GM12878 (cell line): ENCODE results near the gene CRYAB. TPM values are rescaled to one million over a fixed set of nuclear protein-coding genes. Genes with fewer than 3 reads are reported as not detected.

Source experiments
- ATAC-seq: fragments of 200-7000 bp; cut with Tn5 transposase; 3 replicates; pipeline ENCODE4 v1.9.1; 2020; ENCODE audit warnings: mild to moderate bottlenecking, moderate library complexity
- BruUV-seq: library from RNA; stranded (reverse); fragments of 400-500 nt; replicated peaks from 2 replicates; lab custom pipeline; 2021; lab: Mats Ljungman, UMichigan
- CTCF ChIA-PET: fragments of 300-600 bp; sonication (Branson Sonifier 250); formaldehyde crosslinking; extraction: SDS; loops from one replicate; lab custom pipeline; 2021; ENCODE audit warnings: inconsistent platforms; lab: Yijun Ruan, JAX
- POLR2A ChIA-PET: fragments of 350-600 bp; formaldehyde crosslinking; extraction: SDS; loops from one replicate; lab custom pipeline; 2021; ENCODE audit warnings: inconsistent platforms; lab: Charles Lee
- RAD21 ChIA-PET: fragments of 300-600 bp; sonication (Branson Sonifier 250); formaldehyde crosslinking; loops from one replicate; lab custom pipeline; 2023; ENCODE audit warnings: antibody characterized with exemption; ENCODE audit not compliant: unreplicated experiment; lab: Charles Lee
- SMC1A ChIA-PET: fragments of 300-600 bp; sonication (Branson Sonifier 250); formaldehyde crosslinking; loops from one replicate; lab custom pipeline; 2023; ENCODE audit not compliant: unreplicated experiment, uncharacterized antibody; lab: Charles Lee
- DNase-seq: peaks from one replicate; pipeline ENCODE4 v3.0.0-alpha.2; 2011; ENCODE audit warnings: low read depth, low spot score
- FAIRE-seq: peaks from 3 replicates; lab custom pipeline; 2011; peaks lifted over from hg19 to GRCh38; lab: Jason Lieb, UNC
- H2AFZ ChIP-seq: 2 replicates; pipeline ENCODE4 v1.6.0; 2011; ENCODE audit warnings: low read depth, low read length, control low read depth; ENCODE audit not compliant: control insufficient read depth
- H3K27ac ChIP-seq: 2 replicates; pipeline ENCODE4 v1.5.1; 2011; ENCODE audit warnings: control low read depth; ENCODE audit not compliant: control insufficient read depth, insufficient read depth
- H3K27me3 ChIP-seq, 2 experiments: replicated peaks in 1 of 2; 2 replicates each; pipeline versions ENCODE4 v1.6.0 to v1.6.1; 2011; ENCODE audit warnings: low read length in 1 of 2; ENCODE audit not compliant: control insufficient read depth in 2 of 2, insufficient read depth in 2 of 2
- H3K36me3 ChIP-seq, 2 experiments: 2 replicates each; pipeline ENCODE4 v1.5.1; 2011; ENCODE audit warnings: low read length in 1 of 2; ENCODE audit not compliant: control insufficient read depth in 2 of 2, insufficient read depth in 2 of 2
- H3K4me1 ChIP-seq: 2 replicates; pipeline ENCODE4 v1.6.1; 2011; ENCODE audit warnings: mild to moderate bottlenecking, low read length, moderate library complexity, mixed read lengths; ENCODE audit not compliant: control insufficient read depth, insufficient read depth
- H3K4me2 ChIP-seq: 2 replicates; pipeline ENCODE4 v1.6.0; 2011; ENCODE audit warnings: control low read depth; ENCODE audit not compliant: control insufficient read depth, insufficient read depth
- H3K4me3 ChIP-seq: fragments of 200-600 bp; sonication (generic); 2 replicates; pipeline ENCODE4 v1.5.1; 2016
- H3K79me2 ChIP-seq: 2 replicates; pipeline ENCODE4 v1.6.0; 2011; ENCODE audit warnings: low read length; ENCODE audit not compliant: control insufficient read depth, insufficient read depth
- H3K9ac ChIP-seq: 2 replicates; pipeline ENCODE4 v1.8.0; 2011; ENCODE audit warnings: low read length, control low read depth, mixed read lengths; ENCODE audit not compliant: control insufficient read depth, insufficient read depth
- H3K9me3 ChIP-seq: replicated peaks from 3 replicates; pipeline ENCODE4 v1.5.1; 2011; ENCODE audit warnings: mild to moderate bottlenecking, low read length; ENCODE audit not compliant: control insufficient read depth, insufficient read depth
- H4K20me1 ChIP-seq: 2 replicates; pipeline ENCODE4 v1.6.0; 2011; ENCODE audit not compliant: control insufficient read depth, insufficient read depth
- ASH2L ChIP-seq: fragments of 300-600, 200-600 bp; sonication (generic); IDR thresholded peaks from 2 replicates; pipeline ENCODE4 v1.6.1; 2017; ENCODE audit warnings: low read depth, mild to moderate bottlenecking, borderline replicate concordance
- BHLHE40 ChIP-seq, 2 experiments: fragments of 450-650 bp in 1 of 2; IDR thresholded peaks; 2 replicates each; pipeline ENCODE4 v1.6.1; 2011 to 2017; ENCODE audit warnings: low read depth in 2 of 2, borderline replicate concordance in 1 of 2, improper control_type of control experiment in 1 of 2, low read length in 1 of 2, mild to moderate bottlenecking in 1 of 2
- BMI1 ChIP-seq: fragments of 450-650 bp; IDR thresholded peaks from 2 replicates; pipeline ENCODE4 v1.6.1; 2016; ENCODE audit warnings: mild to moderate bottlenecking, moderate library complexity, borderline replicate concordance
- CBX3 ChIP-seq: fragments of 200-600 bp; sonication (generic); IDR thresholded peaks from 2 replicates; pipeline ENCODE4 v1.6.1; 2016; ENCODE audit warnings: low read depth, borderline replicate concordance
- CEBPB ChIP-seq, 2 experiments: fragments of 150-350 bp in 1 of 2; IDR thresholded peaks; 2 replicates each; pipeline ENCODE4 v1.6.1; 2012 to 2014; ENCODE audit warnings: low read depth in 2 of 2, low read length in 2 of 2, borderline replicate concordance in 1 of 2, inconsistent platforms in 1 of 2
- CREB1 ChIP-seq: IDR thresholded peaks from 2 replicates; pipeline ENCODE4 v1.6.1; 2012; ENCODE audit warnings: low read depth, mild to moderate bottlenecking, inconsistent platforms
- CREM ChIP-seq: IDR thresholded peaks from 2 replicates; pipeline ENCODE4 v1.6.1; 2014; ENCODE audit warnings: antibody characterized with exemption, low read depth
- DPF2 ChIP-seq: fragments of 450-650 bp; IDR thresholded peaks from 2 replicates; pipeline ENCODE4 v1.6.1; 2017; ENCODE audit warnings: mild to moderate bottlenecking
- FOS ChIP-seq: IDR thresholded peaks from 3 replicates; pipeline ENCODE4 v1.6.1; 2011; ENCODE audit warnings: borderline replicate concordance; ENCODE audit not compliant: insufficient read length; ENCODE audit errors: extremely low read depth
- GATAD2B ChIP-seq: fragments of 450-650 bp; conservative IDR thresholded peaks from 2 replicates; pipeline ENCODE4 v1.6.1; 2017; ENCODE audit warnings: low read depth, mild to moderate bottlenecking, moderate library complexity
- IKZF1 ChIP-seq: fragments of 450-650 bp; conservative IDR thresholded peaks from 2 replicates; pipeline ENCODE4 v1.6.1; 2017; ENCODE audit warnings: antibody characterized with exemption, mild to moderate bottlenecking
- IKZF2 ChIP-seq, 2 experiments: fragments of 450-650 bp; IDR thresholded peaks; 2 replicates each; pipeline ENCODE4 v1.6.1; 2017; ENCODE audit warnings: mild to moderate bottlenecking in 2 of 2, moderate library complexity in 2 of 2
- IRF4 ChIP-seq: IDR thresholded peaks from 2 replicates; pipeline ENCODE4 v1.6.1; 2011; ENCODE audit warnings: low read depth, low read length
- MXI1 ChIP-seq: fragments of 150-350 bp; IDR thresholded peaks from 2 replicates; pipeline ENCODE4 v1.6.1; 2011; ENCODE audit warnings: low read depth, mild to moderate bottlenecking, inconsistent platforms, low read length, improper control_type of control experiment
- NR2F1 ChIP-seq: fragments of 450-650 bp; conservative IDR thresholded peaks from 2 replicates; pipeline ENCODE4 v1.6.1; 2017; ENCODE audit warnings: mild to moderate bottlenecking
- POLR2A ChIP-seq: IDR thresholded peaks from 2 replicates; pipeline ENCODE4 v1.6.1; 2011; ENCODE audit warnings: low read depth, mild to moderate bottlenecking, low read length
- RELA ChIP-seq: fragments of 450-650 bp; IDR thresholded peaks from 2 replicates; pipeline ENCODE4 v1.8.0; 2014; ENCODE audit warnings: borderline replicate concordance; ENCODE audit not compliant: partially characterized antibody
- SMARCA5 ChIP-seq: fragments of 450-650 bp; IDR thresholded peaks from 2 replicates; pipeline ENCODE4 v1.6.1; 2017; ENCODE audit warnings: mild to moderate bottlenecking
- SP1 ChIP-seq: IDR thresholded peaks from one replicate; pipeline ENCODE4 v1.6.1; 2011; ENCODE audit warnings: low read depth, low read length
- STAT1 ChIP-seq: fragments of 450-650 bp; conservative IDR thresholded peaks from 2 replicates; pipeline ENCODE4 v1.6.1; 2014; ENCODE audit warnings: antibody characterized with exemption, mild to moderate bottlenecking
- TCF12 ChIP-seq: IDR thresholded peaks from 2 replicates; pipeline ENCODE4 v1.6.1; 2011; ENCODE audit warnings: low read depth, mild to moderate bottlenecking, low read length
- YY1 ChIP-seq: IDR thresholded peaks from 2 replicates; pipeline ENCODE4 v1.6.1; 2011; ENCODE audit warnings: low read depth, mild to moderate bottlenecking, low read length
- ZNF384 ChIP-seq: IDR thresholded peaks from 2 replicates; pipeline ENCODE4 v1.6.1; 2012; ENCODE audit warnings: low read depth, mild to moderate bottlenecking, low read length, improper control_type of control experiment, borderline replicate concordance
- WGBS: methylation state at CpG from one replicate; pipeline ENCODE4 v1.1.6; 2016; ENCODE audit warnings: low lambda C conversion rate; ENCODE audit not compliant: insufficient replicate concordance, insufficient coverage; ENCODE audit errors: missing lambda C conversion rate; 5-methylcytosine and 5-hydroxymethylcytosine counted together
- in situ Hi-C: fragments of 300-500 bp; cut with MboI; formaldehyde crosslinking; loops from 9 replicates; pipeline ENCODE4 v1.14.3; 2018; ENCODE audit warnings: mixed read lengths
- intact Hi-C: fragments of 100-400 bp; cut with micrococcal nuclease; formaldehyde crosslinking; loops from one replicate; pipeline ENCODE4 v1.14.2; 2022; ENCODE audit not compliant: unreplicated experiment
- polyA plus RNA-seq, 11 experiments: library from polyadenylated mRNA; depleted of rRNA in 4 of 11; unstranded in 6 of 11; stranded (reverse) in 5 of 11; fragments of >200 nt; fragmentation: Nextera tagmentation in 4 of 11; fragmentation: Illumina TruSeq in 1 of 11; extraction: Ambion mirVana in 4 of 11; extraction: Trizol in 1 of 11; gene quantifications; 1 replicate in 1 of 11; 2 replicates in 10 of 11; pipeline versions ENCODE4 v1.2.1 to v1.2.3, GENCODE V29; 2011 to 2016; ENCODE audit warnings: inconsistent platforms in 2 of 11, missing spikeins in 2 of 11, low read depth in 1 of 11
- total RNA-seq, 4 experiments: library from RNA; depleted of rRNA in 3 of 4; stranded (reverse); fragments of >200 nt in 3 of 4; fragmentation: Illumina TruSeq in 1 of 4; extraction: Trizol in 1 of 4; gene quantifications; 2 replicates each; pipeline versions ENCODE4 v1.2.1 to v1.2.3, GENCODE V29; 2013 to 2021
- TF ChIP-seq, protein P1 (sequence below): fragments of 450-650 bp; conservative IDR thresholded peaks from 2 replicates; pipeline ENCODE4 v1.6.1; 2017; ENCODE audit warnings: mild to moderate bottlenecking, moderate library complexity

The CRYAB gene
- total and polyA plus RNA-seq, 10 of the 15 experiments (the other 5 are each of a cell fraction or from before 2014, with no cell fraction given): 0.72 to 1.0 TPM; not detected in 8

GRCh38 chr11:111870886-111871692 is 40.5 kb downstream of the CRYAB start, which contains the start of gene ALG9:
ALG9 (minus strand) TSS chr11:111871581; CDS start chr11:111871482, 99 bp downstream.
- H4K20me1 ChIP-seq: no peaks in the 10 kb centered on the region
- FAIRE-seq (no peak), ATAC-seq (peak; percentile 96), DNase-seq (peak; percentile 56)
- TSS peak; percentile 61 for BruUV-seq
- RAD21 ChIA-PET: interaction anchor here (0.6 to 2.5 kb wide), 22 partner anchors 9 to 764 kb away, joined by 3 to 13 read pairs (median 3); partner anchors contain the start of gene CFAP68
- peak within 1 kb of the TSS; percentile 79 for H3K4me3 ChIP-seq
- SMC1A ChIA-PET: interaction anchor here (0.8 to 3.2 kb wide), 14 partner anchors 9 to 356 kb away, joined by 3 to 14 read pairs (median 4); no protein-coding TSS in a partner anchor
- H3K4me1 ChIP-seq: peaks cover 4% of the 10 kb centered on the region; the same call in 1 of the 2 replicates
- POLR2A ChIA-PET: interaction anchor here (0.6 to 1.4 kb wide), 14 partner anchors 9 to 1553 kb away, joined by 3 to 12 read pairs (median 4); no protein-coding TSS in a partner anchor
- H2AFZ ChIP-seq: peak within 1 kb of the TSS; percentile 93
- peaks cover 10% of the 10 kb centered on the region for H3K79me2 ChIP-seq
- CTCF ChIA-PET: interaction anchor here (0.6 to 3.2 kb wide), 20 partner anchors 7 to 409 kb away, joined by 3 to 21 read pairs (median 4); partner anchors contain the start of genes CFAP68, FDXACB1 and SIK2
- H3K27me3 ChIP-seq: no peaks in the 10 kb centered on the region
- no peaks in the 10 kb centered on the region for H3K9me3 ChIP-seq
- H3K36me3 ChIP-seq: peaks cover 0 to 10% of the 10 kb centered on the region in 2 experiments; a peak in 1 of 4 replicates
- WGBS: under 1% methylated on average over 51 of the region's 51 CpGs
- peak within 1 kb of the TSS; percentile 64 for H3K9ac ChIP-seq
- intact Hi-C loops: loop anchor here (10.0 kb wide), 1 partner anchor 354 kb away; the partner anchor contains the start of gene PTS
- peak within 1 kb of the TSS; percentile 91 for H3K4me2 ChIP-seq
- peak within 1 kb of the TSS; percentile 72 for H3K27ac ChIP-seq
- in situ Hi-C loops: no loop called here
- peak in 1 of 2 experiments; percentile 42; a peak in 2 of 4 replicates for TF ChIP-seq IKZF2 (IDR thresholded peaks at IDR 0.05)
- no peak for TF ChIP-seq BMI1
- TF ChIP-seq SMARCA5: peak; percentile 73; the same call in 1 of the 2 replicates
- TF ChIP-seq ZNF384: peak; percentile 68
- TF ChIP-seq, protein P1, sequence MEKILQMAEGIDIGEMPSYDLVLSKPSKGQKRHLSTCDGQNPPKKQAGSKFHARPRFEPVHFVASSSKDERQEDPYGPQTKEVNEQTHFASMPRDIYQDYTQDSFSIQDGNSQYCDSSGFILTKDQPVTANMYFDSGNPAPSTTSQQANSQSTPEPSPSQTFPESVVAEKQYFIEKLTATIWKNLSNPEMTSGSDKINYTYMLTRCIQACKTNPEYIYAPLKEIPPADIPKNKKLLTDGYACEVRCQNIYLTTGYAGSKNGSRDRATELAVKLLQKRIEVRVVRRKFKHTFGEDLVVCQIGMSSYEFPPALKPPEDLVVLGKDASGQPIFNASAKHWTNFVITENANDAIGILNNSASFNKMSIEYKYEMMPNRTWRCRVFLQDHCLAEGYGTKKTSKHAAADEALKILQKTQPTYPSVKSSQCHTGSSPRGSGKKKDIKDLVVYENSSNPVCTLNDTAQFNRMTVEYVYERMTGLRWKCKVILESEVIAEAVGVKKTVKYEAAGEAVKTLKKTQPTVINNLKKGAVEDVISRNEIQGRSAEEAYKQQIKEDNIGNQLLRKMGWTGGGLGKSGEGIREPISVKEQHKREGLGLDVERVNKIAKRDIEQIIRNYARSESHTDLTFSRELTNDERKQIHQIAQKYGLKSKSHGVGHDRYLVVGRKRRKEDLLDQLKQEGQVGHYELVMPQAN: peak; percentile 92
- peak; percentile 83 for TF ChIP-seq GATAD2B
- no peak for TF ChIP-seq FOS
- TF ChIP-seq CREM: peak; percentile 32; the same call in 1 of the 2 replicates
- peak; percentile 81 for TF ChIP-seq POLR2A
- TF ChIP-seq CREB1: peak; percentile 58; the same call in 1 of the 2 replicates
- no peak for TF ChIP-seq SP1
- peak in 1 of 2 experiments; percentile 76; a peak in 2 of 4 replicates for TF ChIP-seq BHLHE40 (IDR thresholded peaks at IDR 0.05; ENCODE audit: borderline replicate concordance in 1 of 2, low read depth in 2 of 2, low read length in 1 of 2)
- TF ChIP-seq IRF4: no peak
- peak; percentile 44; the same call in 1 of the 2 replicates for TF ChIP-seq NR2F1
- peak; percentile 78 for TF ChIP-seq DPF2
- no peak for TF ChIP-seq CEBPB (IDR thresholded peaks at IDR 0.05; ENCODE audit: borderline replicate concordance in 1 of 2, low read depth in 2 of 2, low read length in 2 of 2)
- TF ChIP-seq TCF12: no peak
- TF ChIP-seq RELA: peak; percentile 75
- no peak for TF ChIP-seq CBX3
- TF ChIP-seq STAT1: peak; percentile 89; the same call in 1 of the 2 replicates
- TF ChIP-seq YY1: peak; percentile 94
- TF ChIP-seq MXI1: peak; percentile 65; the same call in 1 of the 2 replicates
- TF ChIP-seq ASH2L: peak; percentile 97; the same call in 1 of the 2 replicates
- peak; percentile 70 for TF ChIP-seq IKZF1
